Astrocyte of the spinal cord (primary cell): Measurements from ENCODE around the gene MAML3.
A peak's percentile ranks its signal among the peaks of the same experiment; 100 is the strongest.

Experiments used
- DNase-seq: peaks from one replicate; pipeline ENCODE4 v3.0.0; 2011; ENCODE audit warnings: low read depth, low spot score
- H3K4me3 ChIP-seq: 2 replicates; pipeline ENCODE4 v1.5.1; 2011; ENCODE audit warnings: low read depth, mild to moderate bottlenecking, low read length, moderate library complexity
- in situ Hi-C: cut with HindIII; loops from 2 replicates; pipeline ENCODE4 v1.10.0; 2017; ENCODE audit warnings: low sequenced_read_pairs
- TF ChIP-seq, protein P1 (sequence below): IDR thresholded peaks from 2 replicates; pipeline ENCODE4 v1.5.1; 2012; ENCODE audit warnings: low read depth, mild to moderate bottlenecking, low read length, inconsistent platforms

Gene MAML3

GRCh38 chr4:139917896-139918295 is 236.1 kb downstream of the MAML3 start:
- TF ChIP-seq, protein P1, sequence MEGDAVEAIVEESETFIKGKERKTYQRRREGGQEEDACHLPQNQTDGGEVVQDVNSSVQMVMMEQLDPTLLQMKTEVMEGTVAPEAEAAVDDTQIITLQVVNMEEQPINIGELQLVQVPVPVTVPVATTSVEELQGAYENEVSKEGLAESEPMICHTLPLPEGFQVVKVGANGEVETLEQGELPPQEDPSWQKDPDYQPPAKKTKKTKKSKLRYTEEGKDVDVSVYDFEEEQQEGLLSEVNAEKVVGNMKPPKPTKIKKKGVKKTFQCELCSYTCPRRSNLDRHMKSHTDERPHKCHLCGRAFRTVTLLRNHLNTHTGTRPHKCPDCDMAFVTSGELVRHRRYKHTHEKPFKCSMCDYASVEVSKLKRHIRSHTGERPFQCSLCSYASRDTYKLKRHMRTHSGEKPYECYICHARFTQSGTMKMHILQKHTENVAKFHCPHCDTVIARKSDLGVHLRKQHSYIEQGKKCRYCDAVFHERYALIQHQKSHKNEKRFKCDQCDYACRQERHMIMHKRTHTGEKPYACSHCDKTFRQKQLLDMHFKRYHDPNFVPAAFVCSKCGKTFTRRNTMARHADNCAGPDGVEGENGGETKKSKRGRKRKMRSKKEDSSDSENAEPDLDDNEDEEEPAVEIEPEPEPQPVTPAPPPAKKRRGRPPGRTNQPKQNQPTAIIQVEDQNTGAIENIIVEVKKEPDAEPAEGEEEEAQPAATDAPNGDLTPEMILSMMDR: no peak
- in situ Hi-C loops: no loop called here

GRCh38 chr4:139916041-139916440 is 237.9 kb downstream of the MAML3 start:
- in situ Hi-C loops: no loop called here
- H3K4me3 ChIP-seq: no peak overlapping the region
- DNase-seq: no peak
- TF ChIP-seq, protein P1: no peak

More at GRCh38 chr4:139917896-139918295, 236.1 kb downstream of the MAML3 start:
- no peak for DNase-seq
- no peak overlapping the region for H3K4me3 ChIP-seq

- in situ Hi-C loops: no loop called here
Observed at GRCh38 chr4:139915037-139915436, 238.9 kb downstream of the MAML3 start.

DNA sequence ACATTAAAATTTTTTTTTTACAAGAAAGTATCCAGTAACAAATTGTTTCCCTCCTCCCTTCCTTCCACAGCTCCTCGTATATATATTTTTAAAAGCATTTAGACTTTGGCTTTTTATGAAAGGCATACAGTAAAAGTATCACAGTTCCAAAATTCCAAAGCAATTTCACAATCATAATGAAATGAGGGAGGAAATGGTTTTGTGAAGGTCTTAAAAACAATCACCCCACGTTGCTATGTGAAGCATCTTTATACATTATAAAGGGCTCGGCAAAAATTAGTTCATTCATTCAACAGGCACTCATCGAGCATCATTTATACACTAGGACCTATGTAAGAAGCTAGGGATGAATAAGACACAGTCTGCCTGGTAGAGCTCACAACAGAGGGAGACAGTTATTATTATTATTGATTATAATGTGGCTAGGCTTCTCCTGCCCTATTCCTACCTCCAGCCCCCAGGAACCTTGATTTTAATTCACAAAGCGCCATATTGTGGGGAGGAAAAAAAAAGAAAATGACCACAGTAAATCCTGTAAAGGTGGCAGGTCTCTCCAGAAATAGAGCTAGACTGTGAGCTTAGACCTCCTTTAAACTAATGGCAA is 239.9 kb downstream of the MAML3 start:
- H3K4me3 ChIP-seq: no peak overlapping the region
- in situ Hi-C loops: no loop called here
- TF ChIP-seq, protein P1: no peak
- peak; percentile 47 for DNase-seq

More at GRCh38 chr4:139915037-139915436, 238.9 kb downstream of the MAML3 start:
- no peak overlapping the region for H3K4me3 ChIP-seq
- TF ChIP-seq, protein P1: no peak
- DNase-seq: no peak

GRCh38 chr4:139913398-139913990 is 240.5 kb downstream of the MAML3 start:
- no peak overlapping the region for H3K4me3 ChIP-seq
- in situ Hi-C loops: no loop called here
- DNase-seq: peak; percentile 40
- TF ChIP-seq, protein P1: no peak

DNA sequence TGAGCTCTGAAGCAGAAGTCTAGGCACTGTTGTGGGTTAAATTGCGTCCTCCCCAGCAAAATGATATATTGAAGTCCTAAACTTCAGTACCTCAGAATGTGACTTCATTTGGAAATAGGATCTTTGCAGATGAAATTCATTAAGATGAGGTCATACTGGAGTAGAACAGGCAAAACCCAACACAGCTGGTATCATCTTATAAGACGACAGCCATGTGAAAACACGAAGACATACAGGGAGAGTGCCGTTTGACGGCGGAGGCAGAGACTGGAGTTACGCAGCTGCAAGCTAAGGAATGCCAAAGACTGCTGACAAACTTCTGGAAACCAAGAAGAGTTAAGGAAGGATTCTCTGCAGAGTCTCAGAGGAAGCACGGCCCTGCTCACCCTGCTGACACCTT is 241.5 kb downstream of the MAML3 start:
- in situ Hi-C loops: no loop called here
- no peak for DNase-seq

More for the DNA sequence above, 241.5 kb downstream of the MAML3 start:
- TF ChIP-seq, protein P1: no peak
- H3K4me3 ChIP-seq: no peak overlapping the region
